ENCODE data around the gene APH1B.

The APH1B gene

DNA sequence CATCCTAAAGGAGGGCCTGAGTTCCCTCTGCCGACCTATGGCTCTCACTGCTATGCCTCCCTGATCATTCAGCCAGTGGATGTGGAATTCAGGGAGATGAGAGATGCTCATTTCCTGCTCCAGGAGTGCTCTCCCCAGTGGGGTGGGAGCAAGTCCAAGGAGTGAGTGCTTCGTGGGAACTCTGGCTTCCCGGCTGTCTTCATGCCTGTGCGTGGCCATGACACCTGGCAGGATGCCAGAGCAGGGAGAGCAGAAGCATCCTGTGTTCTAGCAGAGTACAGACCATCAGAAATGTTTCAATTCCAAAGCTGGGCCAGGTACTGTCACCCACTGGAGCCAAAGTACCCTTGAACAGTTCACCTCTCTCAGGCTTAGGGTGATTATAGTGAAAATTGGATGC, 45.1 kb downstream of the APH1B start:
- Histone ChIP-seq H3K36me3 (ENCODE audit: control insufficient read depth in 5 of 5, insufficient read depth in 5 of 5, low read length in 5 of 5) (no peaks in the 10 kb centered on the region), H3K9me3 (ENCODE audit: control insufficient read depth in 5 of 5, low read length in 5 of 5) (no peaks in the 10 kb centered on the region), H3K4me3 (ENCODE audit: low read depth in 1 of 5, low read length in 5 of 5) (no peak overlapping the region), H3K27me3 (ENCODE audit: control insufficient read depth in 5 of 5, insufficient read depth in 4 of 5, low read length in 5 of 5) (no peaks in the 10 kb centered on the region), H3K27ac (ENCODE audit: low read depth, low read length) (no peak overlapping the region), H3K9ac (ENCODE audit: low read length in 5 of 5) (no peak overlapping the region), H3K4me1 (ENCODE audit: control insufficient read depth in 5 of 5, insufficient read depth in 5 of 5, low read length in 5 of 5) (peaks cover 0 to 1% (median under 1%) of the 10 kb centered on the region in 5 donors)

DNA sequence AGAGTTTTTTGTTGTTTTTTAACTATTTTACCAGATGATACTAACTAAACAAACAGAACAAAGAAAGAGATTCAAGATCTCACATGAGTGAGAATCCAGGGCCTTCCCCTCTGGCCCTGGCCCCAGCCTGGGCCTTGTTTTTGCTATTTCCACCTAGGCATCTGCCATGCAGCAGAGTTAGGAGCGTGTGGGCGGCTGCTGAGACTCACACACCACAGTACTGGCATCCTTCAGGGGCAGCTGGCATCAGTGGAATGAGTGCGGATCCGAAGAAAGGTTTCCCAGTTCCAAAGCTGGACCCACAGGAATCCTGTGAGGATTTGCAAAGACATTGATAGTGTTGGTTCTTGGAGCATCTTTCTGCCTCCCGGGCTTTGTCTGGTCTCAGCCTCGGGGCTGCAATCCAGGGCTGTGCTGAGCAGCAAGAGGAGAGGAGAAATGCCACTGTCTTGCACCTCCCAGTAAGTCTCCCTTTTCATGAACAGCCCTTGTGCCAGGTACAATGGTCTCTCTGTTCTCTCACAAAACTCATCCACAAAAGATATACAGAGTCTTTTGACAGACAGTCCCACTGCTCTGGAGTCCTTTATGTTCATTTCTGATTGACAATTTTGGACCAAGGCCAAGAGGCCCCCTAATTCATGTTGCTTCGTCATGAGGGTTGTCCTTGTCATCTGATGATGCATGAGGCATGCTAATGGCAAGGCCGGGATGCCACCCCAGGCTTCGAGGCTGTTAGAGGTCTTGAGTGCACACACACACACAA, 46.6 kb downstream of the APH1B start:
- Histone ChIP-seq H3K9me3 (ENCODE audit: control insufficient read depth in 5 of 5, low read length in 5 of 5) (no peaks in the 10 kb centered on the region), H3K9ac (ENCODE audit: low read length in 5 of 5) (no peak overlapping the region), H3K27ac (ENCODE audit: low read depth, low read length) (no peak overlapping the region), H3K27me3 (ENCODE audit: control insufficient read depth in 5 of 5, insufficient read depth in 4 of 5, low read length in 5 of 5) (no peaks in the 10 kb centered on the region), H3K4me3 (ENCODE audit: low read depth in 1 of 5, low read length in 5 of 5) (no peak overlapping the region), H3K4me1 (ENCODE audit: control insufficient read depth in 5 of 5, insufficient read depth in 5 of 5, low read length in 5 of 5) (peaks cover 0 to 7% (median 3%) of the 10 kb centered on the region in 5 donors), H3K36me3 (ENCODE audit: control insufficient read depth in 5 of 5, insufficient read depth in 5 of 5, low read length in 5 of 5) (no peaks in the 10 kb centered on the region)

- H3K27ac ChIP-seq (ENCODE audit: low read depth, low read length), result no peak overlapping the region
- H3K4me3 ChIP-seq (ENCODE audit: low read depth in 1 of 5, low read length in 5 of 5), result no peak overlapping the region
- no peaks in the 10 kb centered on the region for H3K36me3 ChIP-seq (ENCODE audit: control insufficient read depth in 5 of 5, insufficient read depth in 5 of 5, low read length in 5 of 5)
- no peak overlapping the region for H3K9ac ChIP-seq (ENCODE audit: low read length in 5 of 5)
- H3K27me3 ChIP-seq (ENCODE audit: control insufficient read depth in 5 of 5, insufficient read depth in 4 of 5, low read length in 5 of 5), result no peaks in the 10 kb centered on the region
- H3K9me3 ChIP-seq (ENCODE audit: control insufficient read depth in 5 of 5, low read length in 5 of 5), result no peaks in the 10 kb centered on the region
- H3K4me1 ChIP-seq (ENCODE audit: control insufficient read depth in 5 of 5, insufficient read depth in 5 of 5, low read length in 5 of 5), result peaks cover 0 to 7% (median 3%) of the 10 kb centered on the region in 5 donors
Measured at GRCh38 chr15:63324770-63325169, 47.4 kb downstream of the APH1B start.

GRCh38 chr15:63327648-63328421, 50.4 kb downstream of the APH1B start:
- Histone ChIP-seq H3K9ac (ENCODE audit: low read length in 5 of 5) (no peak overlapping the region), H3K36me3 (ENCODE audit: control insufficient read depth in 5 of 5, insufficient read depth in 5 of 5, low read length in 5 of 5) (no peaks in the 10 kb centered on the region), H3K27me3 (ENCODE audit: control insufficient read depth in 5 of 5, insufficient read depth in 4 of 5, low read length in 5 of 5) (no peaks in the 10 kb centered on the region), H3K4me3 (ENCODE audit: low read depth in 1 of 5, low read length in 5 of 5) (no peak overlapping the region), H3K27ac (ENCODE audit: low read depth, low read length) (no peak overlapping the region), H3K9me3 (ENCODE audit: control insufficient read depth in 5 of 5, low read length in 5 of 5) (no peaks in the 10 kb centered on the region), H3K4me1 (ENCODE audit: control insufficient read depth in 5 of 5, insufficient read depth in 5 of 5, low read length in 5 of 5) (peaks cover 0 to 12% (median 3%) of the 10 kb centered on the region in 5 donors)

- Histone ChIP-seq H3K9ac (ENCODE audit: low read length in 5 of 5) (no peak overlapping the region), H3K36me3 (ENCODE audit: control insufficient read depth in 5 of 5, insufficient read depth in 5 of 5, low read length in 5 of 5) (no peaks in the 10 kb centered on the region), H3K27me3 (ENCODE audit: control insufficient read depth in 5 of 5, insufficient read depth in 4 of 5, low read length in 5 of 5) (no peaks in the 10 kb centered on the region), H3K9me3 (ENCODE audit: control insufficient read depth in 5 of 5, low read length in 5 of 5) (no peaks in the 10 kb centered on the region), H3K4me3 (ENCODE audit: low read depth in 1 of 5, low read length in 5 of 5) (no peak overlapping the region), H3K4me1 (ENCODE audit: control insufficient read depth in 5 of 5, insufficient read depth in 5 of 5, low read length in 5 of 5) (peaks cover 0 to 12% (median 3%) of the 10 kb centered on the region in 5 donors), H3K27ac (ENCODE audit: low read depth, low read length) (no peak overlapping the region)
Measured at GRCh38 chr15:63329567-63330350, 52.4 kb downstream of the APH1B start.

GRCh38 chr15:63330926-63331325, 53.5 kb downstream of the APH1B start:
- H3K27ac ChIP-seq (ENCODE audit: low read depth, low read length), result no peak overlapping the region
- H3K9ac ChIP-seq (ENCODE audit: low read length in 5 of 5), result no peak overlapping the region
- H3K36me3 ChIP-seq (ENCODE audit: control insufficient read depth in 5 of 5, insufficient read depth in 5 of 5, low read length in 5 of 5), result no peaks in the 10 kb centered on the region
- H3K9me3 ChIP-seq (ENCODE audit: control insufficient read depth in 5 of 5, low read length in 5 of 5), result no peaks in the 10 kb centered on the region
- peaks cover 0 to 12% (median 3%) of the 10 kb centered on the region in 5 donors for H3K4me1 ChIP-seq (ENCODE audit: control insufficient read depth in 5 of 5, insufficient read depth in 5 of 5, low read length in 5 of 5)
- H3K4me3 ChIP-seq (ENCODE audit: low read depth in 1 of 5, low read length in 5 of 5), result no peak overlapping the region
- H3K27me3 ChIP-seq (ENCODE audit: control insufficient read depth in 5 of 5, insufficient read depth in 4 of 5, low read length in 5 of 5), result no peaks in the 10 kb centered on the region

DNA sequence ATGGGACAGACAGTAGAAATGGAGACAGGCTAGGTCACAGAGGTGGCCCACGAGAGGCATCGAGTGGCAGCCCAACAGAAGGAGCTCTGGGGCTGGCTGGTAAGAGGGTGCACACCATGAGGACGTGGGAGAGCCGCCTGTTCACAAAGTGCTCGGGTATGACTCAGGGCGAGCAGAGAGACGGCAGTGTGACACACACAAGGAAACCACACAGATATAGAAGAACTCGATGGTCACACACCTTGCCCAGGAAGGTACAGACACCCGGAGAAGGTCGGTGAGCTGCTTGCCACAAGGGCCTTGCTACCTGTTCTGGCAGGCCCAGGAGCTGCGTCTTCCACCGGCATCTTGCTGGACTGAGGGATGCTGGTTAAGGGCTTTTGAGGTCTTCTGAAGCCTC, 54.1 kb downstream of the APH1B start:
- Histone ChIP-seq H3K27ac (ENCODE audit: low read depth, low read length) (no peak overlapping the region), H3K9ac (ENCODE audit: low read length in 5 of 5) (no peak overlapping the region), H3K4me3 (ENCODE audit: low read depth in 1 of 5, low read length in 5 of 5) (no peak overlapping the region), H3K4me1 (ENCODE audit: control insufficient read depth in 5 of 5, insufficient read depth in 5 of 5, low read length in 5 of 5) (peaks cover 0 to 12% (median 3%) of the 10 kb centered on the region in 5 donors), H3K9me3 (ENCODE audit: control insufficient read depth in 5 of 5, low read length in 5 of 5) (no peaks in the 10 kb centered on the region), H3K36me3 (ENCODE audit: control insufficient read depth in 5 of 5, insufficient read depth in 5 of 5, low read length in 5 of 5) (no peaks in the 10 kb centered on the region), H3K27me3 (ENCODE audit: control insufficient read depth in 5 of 5, insufficient read depth in 4 of 5, low read length in 5 of 5) (no peaks in the 10 kb centered on the region)

DNA sequence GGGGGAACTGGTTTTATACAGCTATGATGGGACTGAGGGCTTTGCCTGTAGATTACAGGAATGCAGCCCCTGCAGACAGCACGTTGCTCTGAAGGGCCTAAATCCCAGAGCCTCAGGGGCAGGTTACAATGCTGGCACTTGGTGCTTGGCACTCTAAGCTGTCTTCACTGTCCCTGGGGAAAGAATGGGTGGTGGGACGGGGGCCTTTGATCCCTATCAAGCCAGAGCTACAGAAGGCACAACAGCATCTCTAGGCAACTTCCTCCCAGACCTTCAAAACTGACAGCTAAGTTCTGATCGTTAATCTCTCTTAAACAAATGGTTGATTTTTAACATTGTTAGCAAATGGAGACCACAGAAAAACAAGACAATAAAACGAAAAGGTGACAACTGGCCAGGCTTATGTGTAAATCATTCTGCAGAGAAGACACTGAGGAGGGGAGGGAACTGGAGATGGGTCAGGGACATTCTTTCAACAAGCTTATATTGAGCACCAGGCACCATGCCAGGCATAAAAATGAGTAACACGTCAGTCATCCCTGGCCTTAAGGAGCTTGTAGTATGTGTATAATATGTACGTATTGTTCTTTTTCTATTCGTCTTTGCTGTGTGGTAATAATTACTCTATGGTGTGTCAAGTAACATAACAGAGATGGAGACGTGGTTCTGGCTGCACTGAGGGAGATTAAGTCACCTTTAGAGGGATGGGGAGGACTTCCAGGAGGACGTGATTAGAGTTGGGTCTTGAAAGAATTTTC, 55.1 kb downstream of the APH1B start:
- Histone ChIP-seq H3K9ac (ENCODE audit: low read length in 5 of 5) (no peak overlapping the region), H3K9me3 (ENCODE audit: control insufficient read depth in 5 of 5, low read length in 5 of 5) (no peaks in the 10 kb centered on the region), H3K4me3 (ENCODE audit: low read depth in 1 of 5, low read length in 5 of 5) (no peak overlapping the region), H3K36me3 (ENCODE audit: control insufficient read depth in 5 of 5, insufficient read depth in 5 of 5, low read length in 5 of 5) (no peaks in the 10 kb centered on the region), H3K4me1 (ENCODE audit: control insufficient read depth in 5 of 5, insufficient read depth in 5 of 5, low read length in 5 of 5) (peaks cover 0 to 10% (median 2%) of the 10 kb centered on the region in 5 donors), H3K27ac (ENCODE audit: low read depth, low read length) (no peak overlapping the region), H3K27me3 (ENCODE audit: control insufficient read depth in 5 of 5, insufficient read depth in 4 of 5, low read length in 5 of 5) (no peaks in the 10 kb centered on the region)

DNA sequence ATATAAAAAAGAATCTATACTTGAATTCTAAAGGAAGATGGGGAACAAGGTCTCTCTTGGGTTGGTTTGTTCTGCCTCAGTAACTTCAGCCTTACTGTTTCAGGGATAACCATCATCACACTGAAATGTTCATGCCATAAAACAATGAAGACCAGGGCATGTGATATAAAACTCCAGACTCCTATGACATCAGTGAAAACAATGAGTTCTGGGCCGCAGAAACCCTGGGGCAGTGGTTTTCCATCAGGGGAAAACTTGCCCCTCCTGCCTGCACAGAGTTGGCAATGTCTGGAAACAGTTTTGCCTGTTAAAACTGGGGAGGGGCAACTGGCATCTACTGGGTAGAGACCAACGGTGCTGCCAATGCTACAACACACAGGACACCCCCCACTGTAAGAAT, 57.4 kb downstream of the APH1B start:
- Histone ChIP-seq H3K27me3 (ENCODE audit: control insufficient read depth in 5 of 5, insufficient read depth in 4 of 5, low read length in 5 of 5) (no peaks in the 10 kb centered on the region), H3K4me1 (ENCODE audit: control insufficient read depth in 5 of 5, insufficient read depth in 5 of 5, low read length in 5 of 5) (peaks cover 0 to 5% (median 0%) of the 10 kb centered on the region in 5 donors), H3K36me3 (ENCODE audit: control insufficient read depth in 5 of 5, insufficient read depth in 5 of 5, low read length in 5 of 5) (no peaks in the 10 kb centered on the region), H3K9ac (ENCODE audit: low read length in 5 of 5) (no peak overlapping the region), H3K27ac (ENCODE audit: low read depth, low read length) (peak overlapping the region; percentile 23), H3K4me3 (ENCODE audit: low read depth in 1 of 5, low read length in 5 of 5) (no peak overlapping the region), H3K9me3 (ENCODE audit: control insufficient read depth in 5 of 5, low read length in 5 of 5) (no peaks in the 10 kb centered on the region)
